ENCODE measurements around the gene CD274. TPM values are rescaled to one million over a fixed set of nuclear protein-coding genes. Genes with fewer than 3 reads are reported as not detected.

The CD274 gene
- total RNA-seq, 1 experiment from 2014 or later = 2.5 TPM

GRCh38 chr9:5511935-5512580 is 61.7 kb downstream of the CD274 start:
- no TSS peak for BruUV-seq (replicated peaks)
- H3K9me2 ChIP-seq (ENCODE audit: insufficient read depth) = no peaks in the 10 kb centered on the region
- POLR2A ChIA-PET = no interaction called here
- H3K79me2 ChIP-seq (ENCODE audit: insufficient read depth, low read length) = no peaks in the 10 kb centered on the region
- intact Hi-C loops (cut with micrococcal nuclease) = loop anchor here (5.0 to 10.0 kb wide), 2 partner anchors 60 to 63 kb away; partner anchors contain the start of gene CD274
- H2AFZ ChIP-seq (ENCODE audit: low read depth, low read length, poor library complexity, severe bottlenecking) = no peak overlapping the region
- no peak overlapping the region for H3K9ac ChIP-seq (ENCODE audit: low read length)
- H4K20me1 ChIP-seq (ENCODE audit: insufficient read depth) = no peaks in the 10 kb centered on the region
- H3K4me2 ChIP-seq (ENCODE audit: low read length) = no peak overlapping the region
- no peak for TF ChIP-seq YY1 (IDR thresholded peaks at IDR 0.05; ENCODE audit: extremely low read depth, insufficient replicate concordance, low read depth, low read length)
- peak; percentile 9; the same call in 1 of the 2 replicates for TF ChIP-seq REST (IDR thresholded peaks at IDR 0.05; ENCODE audit: low read depth)
- RAD21 ChIA-PET (ENCODE audit: low non-redundant PET in 1 of 2, low total read pairs in 2 of 2, uncharacterized antibody in 2 of 2, unreplicated experiment in 2 of 2) = no interaction called here
- no peak overlapping the region for H3K4me3 ChIP-seq (replicated peaks in 1 of 2; ENCODE audit: low read depth in 1 of 2, low read length in 2 of 2)
- H3K27ac ChIP-seq (ENCODE audit: low read depth, low read length) = no peak overlapping the region
- ATAC-seq = no peak
- no peaks in the 10 kb centered on the region for H3K36me3 ChIP-seq (ENCODE audit: control insufficient read depth in 1 of 2, insufficient read depth in 2 of 2, low read length in 2 of 2)
- H3K27me3 ChIP-seq (ENCODE audit: insufficient read depth, low read length) = no peaks in the 10 kb centered on the region
- DNase-seq (ENCODE audit: low read depth, low spot score) = no peak
- peaks cover 0 to 25% of the 10 kb centered on the region in 2 experiments; a peak in 2 of 4 replicates for H3K4me1 ChIP-seq (ENCODE audit: control insufficient read depth in 1 of 2, insufficient read depth in 2 of 2, low read length in 2 of 2)
- CTCF ChIA-PET = no interaction called here
- H3K9me3 ChIP-seq (ENCODE audit: control insufficient read depth in 1 of 2, insufficient read depth in 1 of 2, low read depth in 1 of 2, low read length in 2 of 2) = no peaks in the 10 kb centered on the region
